ENCODE results near the gene ARHGAP26.

ARHGAP26 gene

DNA sequence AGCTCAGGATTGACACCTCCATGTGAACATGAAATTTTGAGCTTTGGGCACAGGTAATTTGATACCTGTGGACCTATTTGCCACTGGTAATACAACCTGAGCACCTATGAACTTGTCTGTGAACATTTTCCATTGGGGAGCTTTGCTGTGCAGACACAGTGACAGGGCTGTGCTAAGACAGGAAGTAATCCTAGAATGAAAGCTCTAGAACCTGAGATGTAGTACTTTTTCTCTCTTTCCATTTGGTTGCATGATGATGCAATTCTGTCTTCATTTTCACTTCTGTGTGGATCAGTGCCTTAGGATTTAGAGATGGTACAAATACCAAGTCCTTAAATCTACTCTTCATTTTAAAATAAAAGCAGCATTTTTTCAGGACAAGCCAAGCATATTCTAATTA lies 416.4 kb downstream of the ARHGAP26 start:
- no peak overlapping the region for H3K4me3 ChIP-seq (replicated peaks; ENCODE audit: low read depth, low read length)
- no peak for DNase-seq (ENCODE audit: low read depth)
- TF ChIP-seq, protein P1, sequence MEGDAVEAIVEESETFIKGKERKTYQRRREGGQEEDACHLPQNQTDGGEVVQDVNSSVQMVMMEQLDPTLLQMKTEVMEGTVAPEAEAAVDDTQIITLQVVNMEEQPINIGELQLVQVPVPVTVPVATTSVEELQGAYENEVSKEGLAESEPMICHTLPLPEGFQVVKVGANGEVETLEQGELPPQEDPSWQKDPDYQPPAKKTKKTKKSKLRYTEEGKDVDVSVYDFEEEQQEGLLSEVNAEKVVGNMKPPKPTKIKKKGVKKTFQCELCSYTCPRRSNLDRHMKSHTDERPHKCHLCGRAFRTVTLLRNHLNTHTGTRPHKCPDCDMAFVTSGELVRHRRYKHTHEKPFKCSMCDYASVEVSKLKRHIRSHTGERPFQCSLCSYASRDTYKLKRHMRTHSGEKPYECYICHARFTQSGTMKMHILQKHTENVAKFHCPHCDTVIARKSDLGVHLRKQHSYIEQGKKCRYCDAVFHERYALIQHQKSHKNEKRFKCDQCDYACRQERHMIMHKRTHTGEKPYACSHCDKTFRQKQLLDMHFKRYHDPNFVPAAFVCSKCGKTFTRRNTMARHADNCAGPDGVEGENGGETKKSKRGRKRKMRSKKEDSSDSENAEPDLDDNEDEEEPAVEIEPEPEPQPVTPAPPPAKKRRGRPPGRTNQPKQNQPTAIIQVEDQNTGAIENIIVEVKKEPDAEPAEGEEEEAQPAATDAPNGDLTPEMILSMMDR (IDR thresholded peaks at IDR 0.05; ENCODE audit: low read length, missing control alignments) = no peak

DNA sequence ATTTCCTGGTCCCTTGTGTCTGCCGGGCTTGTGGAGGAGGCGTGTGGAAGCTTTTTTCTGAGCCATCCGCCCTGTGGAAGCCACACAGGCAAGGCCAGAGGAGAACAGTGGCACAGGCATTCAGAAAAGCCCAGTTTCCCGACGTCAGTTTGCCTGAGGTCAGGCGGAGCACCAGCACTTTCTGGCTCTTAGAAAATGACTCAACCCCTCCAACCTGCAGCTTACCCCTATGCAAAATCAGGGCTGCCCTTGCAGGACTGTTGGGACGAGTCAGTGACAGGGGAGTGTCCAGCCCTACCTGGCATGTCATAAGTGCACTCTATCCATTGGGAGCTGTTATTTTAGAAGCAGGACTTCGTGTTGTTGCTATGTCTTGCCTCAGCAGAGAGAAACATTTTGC lies 417.3 kb downstream of the ARHGAP26 start:
- DNase-seq (ENCODE audit: low read depth) = no peak
- no peak overlapping the region for H3K4me3 ChIP-seq (replicated peaks; ENCODE audit: low read depth, low read length)
- TF ChIP-seq, protein P1 (IDR thresholded peaks at IDR 0.05; ENCODE audit: low read length, missing control alignments) = no peak

DNA sequence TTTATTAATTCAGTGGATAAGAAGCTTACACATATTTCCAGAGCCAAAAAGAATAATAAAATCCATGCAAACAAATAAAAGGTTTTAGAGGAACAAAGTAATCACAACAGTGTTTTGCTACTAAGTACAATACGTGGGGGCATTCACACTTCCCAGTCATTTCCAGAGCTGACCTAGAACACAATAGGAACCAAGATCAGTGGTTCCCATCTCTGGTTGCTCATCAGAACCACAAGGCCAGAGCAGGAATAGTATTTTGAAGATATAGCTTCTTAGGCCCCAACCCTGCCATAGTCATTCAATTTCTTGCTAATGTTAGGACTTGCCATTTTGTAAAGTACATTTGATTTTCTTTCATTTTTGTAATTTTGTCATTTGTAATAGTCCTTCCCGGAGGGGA lies 417.9 kb downstream of the ARHGAP26 start:
- no peak overlapping the region for H3K4me3 ChIP-seq (replicated peaks; ENCODE audit: low read depth, low read length)
- TF ChIP-seq, protein P1 (IDR thresholded peaks at IDR 0.05; ENCODE audit: low read length, missing control alignments) = no peak
- no peak for DNase-seq (ENCODE audit: low read depth)

DNA sequence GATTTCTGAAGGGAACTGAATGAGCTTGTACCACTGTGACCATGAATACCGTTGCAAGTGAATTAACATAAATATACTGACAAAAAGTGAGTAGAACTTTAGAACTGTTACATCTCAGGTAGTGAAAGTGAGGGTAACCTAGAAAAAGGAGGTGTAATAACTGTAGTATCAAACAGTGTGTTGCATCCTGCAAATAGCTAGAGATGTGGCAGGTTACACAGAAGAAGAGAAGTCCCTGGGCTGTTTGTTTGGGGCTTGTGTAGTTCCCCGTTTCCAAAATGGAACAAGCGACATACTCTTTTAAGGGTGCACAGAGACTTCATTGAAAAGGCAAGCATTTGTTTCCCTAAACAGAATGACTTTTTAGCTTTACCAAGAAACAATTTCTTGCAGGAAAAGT lies 418.5 kb downstream of the ARHGAP26 start:
- DNase-seq (ENCODE audit: low read depth) = no peak
- TF ChIP-seq, protein P1 (IDR thresholded peaks at IDR 0.05; ENCODE audit: low read length, missing control alignments) = no peak
- no peak overlapping the region for H3K4me3 ChIP-seq (replicated peaks; ENCODE audit: low read depth, low read length)

DNA sequence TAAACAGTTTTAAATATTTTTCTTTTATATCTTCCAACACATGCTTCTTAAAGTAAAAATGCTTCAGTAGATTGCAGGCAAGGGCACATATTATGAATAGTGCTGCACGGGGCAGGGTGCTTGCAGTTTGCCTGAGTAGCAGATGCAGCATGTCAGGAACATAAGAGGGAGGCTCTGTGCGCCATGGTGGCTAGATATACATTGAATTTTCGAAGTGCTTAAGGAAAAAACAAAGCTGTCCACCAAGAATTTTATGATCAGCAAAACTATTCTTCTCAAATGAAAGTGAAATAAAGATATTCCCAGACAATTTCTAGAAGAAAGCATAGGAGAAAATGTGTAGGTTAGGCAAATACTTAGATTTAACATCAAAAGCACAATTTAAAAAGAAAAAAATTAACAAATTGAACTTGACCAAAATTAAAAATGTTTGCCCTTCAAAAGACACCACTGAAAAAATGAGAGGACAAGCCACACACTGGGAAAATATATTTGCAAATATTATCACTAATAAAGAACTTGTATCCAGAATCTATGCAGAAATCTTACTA lies 420.2 kb downstream of the ARHGAP26 start:
- H3K4me3 ChIP-seq (replicated peaks; ENCODE audit: low read depth, low read length) = no peak overlapping the region
- TF ChIP-seq, protein P1 (IDR thresholded peaks at IDR 0.05; ENCODE audit: low read length, missing control alignments) = no peak

DNA sequence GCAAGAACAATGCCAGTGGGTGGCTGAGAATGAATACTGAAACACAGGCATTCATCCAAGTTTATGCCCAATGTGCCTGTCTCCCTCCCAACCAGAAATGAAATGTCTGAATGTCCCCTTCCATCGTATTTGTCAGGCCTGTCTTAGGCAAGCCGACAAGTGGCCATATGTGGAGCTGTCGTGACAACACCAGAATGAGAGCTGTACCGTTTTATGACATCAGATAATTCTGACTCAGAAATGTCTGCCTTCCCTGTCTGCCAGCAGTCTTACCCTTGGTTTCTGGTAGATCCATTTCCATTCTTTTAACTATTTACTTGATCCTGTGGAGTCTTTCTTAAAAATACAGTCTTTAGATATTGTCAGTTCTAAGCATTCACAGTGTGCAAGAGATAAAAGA lies 421.5 kb downstream of the ARHGAP26 start:
- no peak overlapping the region for H3K4me3 ChIP-seq (replicated peaks; ENCODE audit: low read depth, low read length)
- TF ChIP-seq, protein P1 (IDR thresholded peaks at IDR 0.05; ENCODE audit: low read length, missing control alignments) = no peak
- DNase-seq (ENCODE audit: low read depth) = no peak

More for the DNA sequence above, 420.2 kb downstream of the ARHGAP26 start:
- DNase-seq (ENCODE audit: low read depth) = no peak

DNA sequence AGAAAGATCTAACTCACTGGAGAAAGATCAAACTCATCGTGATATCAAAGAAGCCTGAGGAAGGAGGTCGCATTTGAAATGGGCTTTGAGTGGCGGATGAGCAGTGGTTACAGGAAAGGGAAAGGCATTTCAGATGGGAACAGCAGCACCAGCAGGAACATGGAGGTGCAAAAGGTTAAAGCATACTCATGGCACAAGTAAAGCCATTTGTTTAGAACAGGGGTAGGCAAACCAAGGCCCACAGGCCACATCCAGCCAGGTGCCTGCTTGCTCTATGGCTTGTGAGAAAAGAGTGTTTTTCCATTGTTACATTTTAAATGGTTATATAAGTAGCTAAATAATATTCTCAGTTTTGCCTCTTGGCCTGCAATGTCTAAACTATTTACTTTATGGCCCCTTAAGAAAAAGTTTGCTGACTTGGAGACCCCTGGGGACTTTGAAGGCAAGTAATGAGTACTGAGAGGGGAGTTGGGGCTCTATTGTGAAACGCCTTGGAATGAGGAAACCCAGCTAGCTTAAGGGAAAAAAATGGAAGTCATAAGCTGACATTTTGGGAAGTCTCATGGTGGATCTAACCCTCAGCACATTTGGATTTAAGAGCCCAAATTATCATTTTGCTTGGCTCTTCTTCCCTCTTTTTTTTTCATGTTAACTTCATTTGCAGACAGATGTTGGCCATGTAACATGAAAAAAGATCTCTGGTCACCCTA lies 422.2 kb downstream of the ARHGAP26 start:
- TF ChIP-seq, protein P1 (IDR thresholded peaks at IDR 0.05; ENCODE audit: low read length, missing control alignments) = no peak
- no peak for DNase-seq (ENCODE audit: low read depth)
- no peak overlapping the region for H3K4me3 ChIP-seq (replicated peaks; ENCODE audit: low read depth, low read length)

Measured in fibroblast of pulmonary artery (primary cell).